Esophagus muscularis mucosa (tissue), 4 donors: ENCODE results near the gene CSRNP3. TPM values are rescaled to one million over a fixed set of nuclear protein-coding genes. Genes with fewer than 3 reads are reported as not detected.

Source experiments
- DNase-seq: peaks from one replicate; pipeline ENCODE4 v3.0.0-alpha.2; 2017; ENCODE audit errors: extremely low spot score
- H3K27ac ChIP-seq, 4 donors: fragments of 200-600 bp; sonication (generic); replicated peaks in 1 of 4; 1 replicate in 3 of 4; 2 replicates in 1 of 4; pipeline ENCODE4 v1.5.1; 2016 to 2019; ENCODE audit warnings: mild to moderate bottlenecking in 1 of 4
- H3K27me3 ChIP-seq, 4 donors: fragments of 200-600 bp; sonication (generic); one replicate each; pipeline versions ENCODE4 v1.5.1 to v1.6.0; 2016 to 2019
- H3K36me3 ChIP-seq, 4 donors: fragments of 200-600 bp; sonication (generic); one replicate each; pipeline ENCODE4 v1.5.1; 2016 to 2019
- H3K4me1 ChIP-seq, 4 donors: fragments of 200-600 bp; sonication (generic); one replicate each; pipeline ENCODE4 v1.5.1; 2016 to 2019
- H3K4me3 ChIP-seq, 4 donors: fragments of 200-600 bp; sonication (generic); 1 replicate in 2 of 4; 2 replicates in 2 of 4; pipeline ENCODE4 v1.5.1; 2016 to 2019; ENCODE audit warnings: mild to moderate bottlenecking in 4 of 4, moderate library complexity in 1 of 4
- H3K9me3 ChIP-seq, 4 donors: fragments of 200-600 bp; sonication (generic); 1 replicate in 3 of 4; 2 replicates in 1 of 4; pipeline ENCODE4 v1.5.1; 2016 to 2019
- CTCF ChIP-seq, 3 experiments: fragments of 200-600 bp in 2 of 3; fragments of 450-650 bp in 1 of 3; sonication (generic) in 2 of 3; IDR thresholded peaks; one replicate each; pipeline ENCODE4 v1.5.1; 2017 to 2019; ENCODE audit warnings: antibody characterized with exemption in 3 of 3, mild to moderate bottlenecking in 2 of 3, moderate library complexity in 1 of 3
- EP300 ChIP-seq: sonication (generic); formaldehyde crosslinking; IDR thresholded peaks from one replicate; pipeline ENCODE4 v1.6.1; 2017; ENCODE audit warnings: antibody characterized with exemption
- POLR2A ChIP-seq: fragments of 450-650 bp; IDR thresholded peaks from one replicate; pipeline ENCODE4 v1.6.1; 2017; ENCODE audit warnings: antibody characterized with exemption, moderate library complexity, mild to moderate bottlenecking, low read depth
- POLR2AphosphoS5 ChIP-seq, 2 donors: sonication (generic); formaldehyde crosslinking; IDR thresholded peaks; one replicate each; pipeline ENCODE4 v1.6.1; 2017; ENCODE audit warnings: antibody characterized with exemption in 2 of 2
- WGBS: methylation state at CpG from one replicate; pipeline ENCODE4 v1.1.5; 2018; 5-methylcytosine and 5-hydroxymethylcytosine counted together
- intact Hi-C: fragments of 100-400 bp; cut with DNase I; formaldehyde crosslinking; loops from one replicate; pipeline ENCODE4 v1.15.1; 2023
- total RNA-seq, 4 donors: library from RNA; depleted of rRNA; stranded (reverse); fragments of >200 nt; gene quantifications; one replicate each; pipeline versions ENCODE4 v1.1.0 to v1.2.1, GENCODE V29; 2016

CSRNP3 gene
- total RNA-seq, 4 donors from 2014 or later = 1.8 to 4.4 (median 2.4) TPM

DNA sequence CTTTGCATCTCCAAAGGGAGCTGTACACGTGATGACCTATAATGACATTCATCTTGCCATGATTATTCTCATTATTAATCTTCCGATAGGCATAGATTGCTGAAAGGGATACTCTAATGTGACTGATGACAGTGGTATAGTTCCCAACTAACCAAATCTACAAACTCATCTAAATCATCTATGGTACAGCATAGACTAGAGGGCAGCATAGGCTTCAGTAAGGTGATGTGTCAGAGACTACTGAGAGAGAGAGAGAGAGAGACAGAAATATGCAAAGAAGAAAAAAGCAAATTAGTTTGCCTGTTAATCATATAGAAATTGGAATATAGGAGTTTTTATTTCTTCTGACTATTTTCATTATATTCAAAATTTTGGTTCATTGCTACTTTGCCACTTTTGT is 89.3 kb downstream of the CSRNP3 start:
- no peaks in the 10 kb centered on the region for H3K9me3 ChIP-seq
- intact Hi-C loops = no loop called here
- no peak for DNase-seq
- no peaks in the 10 kb centered on the region for H3K4me1 ChIP-seq
- TF ChIP-seq EP300 = no peak
- TF ChIP-seq CTCF (IDR thresholded peaks at IDR 0.05) = no peak
- no peak for TF ChIP-seq POLR2A
- TF ChIP-seq POLR2AphosphoS5 (IDR thresholded peaks at IDR 0.05) = no peak
- no peak overlapping the region for H3K4me3 ChIP-seq
- WGBS = 88% methylated on average over 2 of the region's 2 CpGs
- H3K27me3 ChIP-seq = no peaks in the 10 kb centered on the region
- H3K27ac ChIP-seq = no peak overlapping the region
- no peaks in the 10 kb centered on the region for H3K36me3 ChIP-seq

- Histone ChIP-seq H3K4me1 (no peaks in the 10 kb centered on the region), H3K27me3 (no peaks in the 10 kb centered on the region), H3K4me3 (no peak overlapping the region), H3K27ac (no peak overlapping the region), H3K36me3 (no peaks in the 10 kb centered on the region), H3K9me3 (no peaks in the 10 kb centered on the region)
- 90% methylated on average over 4 of the region's 4 CpGs for WGBS
- DNase-seq = no peak
- intact Hi-C loops = no loop called here
- TF ChIP-seq EP300 = no peak
- no peak for TF ChIP-seq CTCF (IDR thresholded peaks at IDR 0.05)
- TF ChIP-seq POLR2A = no peak
- TF ChIP-seq POLR2AphosphoS5 (IDR thresholded peaks at IDR 0.05) = no peak
Measured at GRCh38 chr2:165560377-165560988, 91.0 kb downstream of the CSRNP3 start.

DNA sequence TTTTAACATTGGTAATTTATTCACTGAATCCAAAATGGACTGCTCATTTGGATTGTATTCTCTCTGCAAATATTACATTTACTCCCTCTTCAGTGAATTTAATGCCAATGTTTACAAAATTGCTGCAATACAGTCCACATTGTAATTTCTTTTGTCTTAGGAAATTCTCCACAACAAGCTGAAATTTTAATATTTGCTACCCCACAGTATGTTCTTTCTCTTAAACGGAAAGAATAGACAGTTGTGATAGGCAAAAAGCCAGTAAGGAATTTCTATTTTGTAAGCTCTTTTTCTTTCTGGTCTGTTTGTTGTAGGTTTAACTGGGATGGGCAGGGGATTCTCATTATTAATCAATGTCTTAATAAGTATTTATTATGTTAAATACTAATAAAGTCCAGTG is 92.0 kb downstream of the CSRNP3 start:
- 73% methylated on average over 1 of the region's 1 CpG for WGBS
- Histone ChIP-seq H3K4me1 (no peaks in the 10 kb centered on the region), H3K36me3 (no peaks in the 10 kb centered on the region), H3K4me3 (no peak overlapping the region), H3K27ac (no peak overlapping the region), H3K27me3 (no peaks in the 10 kb centered on the region), H3K9me3 (no peaks in the 10 kb centered on the region)
- DNase-seq = no peak
- intact Hi-C loops = no loop called here
- no peak for TF ChIP-seq POLR2A
- no peak for TF ChIP-seq EP300
- no peak for TF ChIP-seq POLR2AphosphoS5 (IDR thresholded peaks at IDR 0.05)
- TF ChIP-seq CTCF (IDR thresholded peaks at IDR 0.05) = no peak

DNA sequence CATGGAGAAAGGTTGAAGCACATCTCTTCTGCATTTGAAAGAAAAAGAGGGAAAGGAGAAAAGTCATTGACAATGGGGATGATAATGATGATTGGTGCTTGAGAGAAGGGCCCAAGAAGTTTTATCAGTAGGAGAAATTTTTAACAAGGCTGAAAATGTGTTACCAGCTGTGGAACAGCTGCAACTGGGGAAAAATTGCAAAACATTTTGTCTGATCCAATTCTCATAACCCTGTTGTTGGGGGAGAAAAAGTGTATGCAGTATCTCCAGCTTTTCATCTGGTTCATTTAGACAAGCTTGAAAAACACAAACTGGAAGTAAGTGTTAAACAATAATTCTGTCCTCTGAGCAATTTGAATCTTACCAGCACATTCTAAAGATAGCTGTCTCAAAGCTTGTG is 92.7 kb downstream of the CSRNP3 start:
- Histone ChIP-seq H3K4me1 (no peaks in the 10 kb centered on the region), H3K27ac (no peak overlapping the region), H3K4me3 (no peak overlapping the region), H3K27me3 (no peaks in the 10 kb centered on the region), H3K36me3 (no peaks in the 10 kb centered on the region), H3K9me3 (no peaks in the 10 kb centered on the region)
- intact Hi-C loops = no loop called here
- no peak for DNase-seq
- TF ChIP-seq EP300 (no peak), POLR2A (no peak), CTCF (IDR thresholded peaks at IDR 0.05) (no peak), POLR2AphosphoS5 (IDR thresholded peaks at IDR 0.05) (no peak)
